HFFc6 (cell line): Measurements from ENCODE around the gene MLN. TPM values are rescaled to one million over a fixed set of nuclear protein-coding genes. Genes with fewer than 3 reads are reported as not detected.
A peak's percentile ranks its signal among the peaks of the same experiment; 100 is the strongest.

Experiments used
- DNase-seq: peaks from one replicate; pipeline ENCODE4 v3.0.0-alpha.2; 2018
- H3K27ac Mint-ChIP-seq: 2 replicates; pipeline ENCODE4 v1.8.0; 2020; ENCODE audit warnings: mild to moderate bottlenecking, mixed read lengths
- H3K27me3 Mint-ChIP-seq: 2 replicates; pipeline ENCODE4 v1.8.0; 2021; ENCODE audit warnings: mild to moderate bottlenecking, moderate library complexity, mixed read lengths; ENCODE audit not compliant: insufficient read depth
- H3K36me3 Mint-ChIP-seq: 2 replicates; pipeline ENCODE4 v1.8.0; 2021; ENCODE audit warnings: low read depth, mixed read lengths
- H3K4me1 Mint-ChIP-seq: 2 replicates; pipeline ENCODE4 v1.8.0; 2020; ENCODE audit warnings: low read depth, mixed read lengths
- H3K4me3 Mint-ChIP-seq: 2 replicates; pipeline ENCODE4 v1.8.0; 2020; ENCODE audit warnings: mild to moderate bottlenecking, moderate library complexity, mixed read lengths
- H3K9me3 Mint-ChIP-seq: 2 replicates; pipeline ENCODE4 v1.8.0; 2020; ENCODE audit warnings: mild to moderate bottlenecking, mixed read lengths
- CTCF ChIP-seq: fragments of 200-600 bp; sonication (generic); IDR thresholded peaks from 2 replicates; pipeline ENCODE4 v1.5.0; 2021; ENCODE audit warnings: antibody characterized with exemption, mild to moderate bottlenecking
- total RNA-seq, 6 experiments: library from RNA; stranded (reverse); fragmentation: NEBNext Ultra II Directional; extraction: Animal tissue kit (Norgen Biotek cat#: 25700); gene quantifications; 2 replicates in 1 of 6; 3 replicates in 5 of 6; pipeline ENCODE4 v1.2.3, GENCODE V29; 2021

MLN gene
- total RNA-seq, 6 experiments from 2014 or later: not detected

DNA sequence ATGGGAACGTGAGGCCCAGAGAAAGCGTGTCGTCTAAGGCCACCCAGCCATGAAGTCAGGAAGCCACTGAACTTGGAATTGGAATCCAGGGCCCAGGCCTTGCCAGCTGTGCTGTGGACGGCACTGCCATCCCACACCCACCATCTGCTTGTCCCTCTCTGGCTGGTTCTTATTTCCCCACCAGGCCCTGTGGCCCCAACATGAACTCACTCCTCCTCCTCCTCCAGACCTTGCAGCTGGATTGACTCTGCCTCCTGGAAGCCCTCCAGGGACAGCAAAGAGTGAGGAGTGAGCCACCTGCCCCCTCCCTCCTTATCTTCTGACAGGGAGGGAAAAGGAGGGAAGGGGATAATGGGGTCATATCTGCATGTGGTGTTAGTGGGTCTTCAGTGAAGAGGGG, 41.1 kb downstream of the MLN start:
- Mint-ChIP-seq H3K4me1 (peaks cover 22% of the 10 kb centered on the region), H3K27me3 (peaks cover 6% of the 10 kb centered on the region; the same call in 1 of the 2 replicates), H3K36me3 (no peaks in the 10 kb centered on the region; the same call in 1 of the 2 replicates), H3K4me3 (no peak overlapping the region), H3K9me3 (no peaks in the 10 kb centered on the region), H3K27ac (no peak overlapping the region)
- DNase-seq: no peak
- no peak for TF ChIP-seq CTCF

DNA sequence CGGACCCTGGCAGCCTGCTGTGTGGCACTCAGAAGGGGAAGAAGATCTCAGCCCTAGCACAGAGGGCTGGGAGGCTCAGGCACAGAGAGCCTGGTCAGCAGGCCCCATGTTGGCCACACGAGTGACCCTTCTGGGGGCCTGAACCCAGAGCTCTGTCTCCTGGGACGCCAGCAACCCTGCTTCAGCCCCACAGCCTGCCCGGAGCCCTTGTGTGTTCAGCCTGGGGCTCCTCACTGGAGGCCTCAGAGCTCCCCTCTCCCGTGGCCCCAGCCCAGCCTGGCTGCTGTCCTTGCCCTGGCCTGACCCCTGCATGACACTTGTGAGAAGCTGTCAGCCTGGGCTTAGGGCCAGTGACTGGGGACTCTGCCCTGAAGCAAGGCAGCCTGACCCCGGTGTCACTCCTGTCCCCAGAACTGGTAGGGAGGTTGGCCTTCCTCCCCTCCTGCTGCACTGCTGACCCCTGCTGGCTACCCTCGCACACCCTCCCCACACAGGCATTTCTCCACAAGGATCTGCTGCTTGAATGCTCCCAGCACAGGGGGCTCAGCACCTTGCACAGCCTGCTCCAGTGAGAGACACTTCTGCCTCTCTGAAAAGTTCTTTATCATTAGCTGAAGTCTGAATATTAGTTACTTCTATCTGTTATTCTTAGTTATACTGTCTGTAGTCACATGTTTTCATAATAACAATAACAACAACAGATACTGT, 41.7 kb downstream of the MLN start:
- Mint-ChIP-seq H3K27ac (no peak overlapping the region), H3K9me3 (no peaks in the 10 kb centered on the region)

DNA sequence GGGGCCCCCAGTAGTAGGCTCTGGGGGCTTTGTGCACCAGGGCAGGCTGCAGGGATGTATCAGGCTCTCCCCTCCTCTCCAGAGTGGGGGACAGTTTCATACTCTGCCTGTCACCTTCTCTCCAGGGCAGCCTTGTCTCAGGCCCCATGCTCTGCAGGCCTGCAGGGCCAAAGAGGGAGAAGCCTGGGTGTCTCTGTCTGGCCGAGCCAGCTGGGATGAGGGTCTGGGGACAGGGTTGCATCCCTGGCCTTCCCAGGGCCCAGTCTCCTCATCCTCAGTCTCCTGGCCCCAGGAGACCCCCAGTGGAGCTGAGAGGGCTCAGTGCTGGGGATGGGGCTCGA, 42.3 kb downstream of the MLN start:
- Mint-ChIP-seq H3K4me1 (peaks cover 17% of the 10 kb centered on the region), H3K27me3 (peaks cover 10% of the 10 kb centered on the region; the same call in 1 of the 2 replicates), H3K36me3 (no peaks in the 10 kb centered on the region), H3K9me3 (no peaks in the 10 kb centered on the region), H3K27ac (no peak overlapping the region), H3K4me3 (no peak overlapping the region)
- DNase-seq: no peak
- no peak for TF ChIP-seq CTCF

More for the DNA sequence above, 41.7 kb downstream of the MLN start:
- peaks cover 18% of the 10 kb centered on the region for H3K4me1 Mint-ChIP-seq
- peaks cover 7% of the 10 kb centered on the region; the same call in 1 of the 2 replicates for H3K27me3 Mint-ChIP-seq
- DNase-seq: peak; percentile 26
- no peaks in the 10 kb centered on the region; the same call in 1 of the 2 replicates for H3K36me3 Mint-ChIP-seq
- no peak overlapping the region for H3K4me3 Mint-ChIP-seq
- peak; percentile 81 for TF ChIP-seq CTCF

DNA sequence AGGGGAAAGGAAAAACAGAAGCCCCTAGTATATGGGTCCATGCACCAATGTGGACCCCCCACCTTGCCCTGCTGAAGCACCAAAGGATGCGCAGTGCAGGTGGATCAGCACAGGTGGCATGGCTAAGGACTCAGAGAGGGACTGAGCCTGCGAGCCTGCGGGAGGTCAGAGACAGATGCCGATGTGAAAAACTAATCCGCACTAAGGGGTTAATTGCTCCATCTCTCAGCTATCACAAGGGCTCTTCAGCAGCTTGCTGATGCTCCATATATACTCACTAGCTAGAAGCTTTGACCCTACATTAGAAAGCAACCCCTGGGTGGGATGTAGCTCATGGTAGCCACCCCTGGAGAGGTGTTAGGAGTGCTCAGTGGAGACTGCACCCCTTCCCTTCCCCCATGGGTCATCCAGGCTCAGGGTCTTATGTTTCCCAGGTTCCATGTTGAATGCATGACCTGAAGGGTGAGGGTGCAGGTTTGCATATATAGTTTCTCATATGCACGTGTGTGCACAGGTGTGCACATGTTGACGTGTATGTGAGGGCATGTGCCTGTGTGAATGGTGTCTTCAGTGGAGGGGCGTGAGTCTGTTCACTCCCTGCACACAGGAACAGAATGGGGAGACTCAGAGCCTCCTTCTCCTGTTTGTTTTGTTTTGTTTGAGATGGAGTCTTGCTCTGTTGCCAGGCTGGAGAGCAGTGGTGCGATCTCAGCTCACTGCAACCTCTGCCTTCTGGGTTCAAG, 43.7 kb downstream of the MLN start:
- Mint-ChIP-seq H3K36me3 (no peaks in the 10 kb centered on the region), H3K27ac (no peak overlapping the region), H3K4me1 (peaks cover 17% of the 10 kb centered on the region), H3K27me3 (peaks cover 10% of the 10 kb centered on the region; the same call in 1 of the 2 replicates), H3K9me3 (no peaks in the 10 kb centered on the region), H3K4me3 (no peak overlapping the region)
- DNase-seq: no peak
- TF ChIP-seq CTCF: no peak

- Mint-ChIP-seq H3K4me3 (no peak overlapping the region), H3K27ac (no peak overlapping the region), H3K4me1 (peaks cover 17% of the 10 kb centered on the region), H3K27me3 (peaks cover 10% of the 10 kb centered on the region; the same call in 1 of the 2 replicates), H3K9me3 (no peaks in the 10 kb centered on the region), H3K36me3 (no peaks in the 10 kb centered on the region)
- no peak for DNase-seq
- no peak for TF ChIP-seq CTCF
Measured at GRCh38 chr6:33758815-33759216, 45.0 kb downstream of the MLN start.
